GM21381 (cell line): ENCODE measurements around the gene TNS3.
"Not testable (repeated sequence)": the region's sequence is repeated elsewhere in the genome, so short reads cannot be mapped to it uniquely, and the experiment has no call there.

Experiments used
- ATAC-seq: cut with Tn5 transposase; IDR thresholded peaks from one replicate; pipeline ENCODE4 v1.9.1; 2021; ENCODE audit warnings: mild to moderate bottlenecking, moderate library complexity; ENCODE audit not compliant: unreplicated experiment

The TNS3 gene

GRCh38 chr7:47581804-47582763 lies at the start of gene TNS3:
TSS of gene TNS3 (minus strand) at chr7:47582111. CDS start at chr7:47439636, 142,475 bp downstream.
- no peak for ATAC-seq

DNA sequence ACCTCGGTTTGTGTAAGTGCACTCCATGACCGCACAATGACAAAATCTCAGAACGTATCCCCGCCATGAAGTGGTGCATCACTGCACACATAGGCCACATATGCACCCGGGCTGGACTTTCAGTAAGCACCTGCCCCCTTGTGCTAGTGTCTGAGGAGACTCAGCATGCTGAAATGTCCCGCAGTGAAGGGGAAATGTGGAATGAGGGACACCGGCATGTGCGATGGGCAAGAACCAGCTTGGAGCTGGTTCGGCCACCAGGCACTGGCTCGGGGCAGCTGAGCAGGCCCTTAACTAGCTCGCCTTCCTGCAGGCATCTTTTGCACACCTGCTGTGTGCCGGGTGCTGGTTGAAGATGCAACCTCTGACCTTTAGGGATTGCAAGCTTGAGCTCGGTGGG lies 49.8 kb upstream of the TNS3 start:
- no peak for ATAC-seq

GRCh38 chr7:47627580-47628283 lies 45.8 kb upstream of the TNS3 start:
- ATAC-seq: no peak

DNA sequence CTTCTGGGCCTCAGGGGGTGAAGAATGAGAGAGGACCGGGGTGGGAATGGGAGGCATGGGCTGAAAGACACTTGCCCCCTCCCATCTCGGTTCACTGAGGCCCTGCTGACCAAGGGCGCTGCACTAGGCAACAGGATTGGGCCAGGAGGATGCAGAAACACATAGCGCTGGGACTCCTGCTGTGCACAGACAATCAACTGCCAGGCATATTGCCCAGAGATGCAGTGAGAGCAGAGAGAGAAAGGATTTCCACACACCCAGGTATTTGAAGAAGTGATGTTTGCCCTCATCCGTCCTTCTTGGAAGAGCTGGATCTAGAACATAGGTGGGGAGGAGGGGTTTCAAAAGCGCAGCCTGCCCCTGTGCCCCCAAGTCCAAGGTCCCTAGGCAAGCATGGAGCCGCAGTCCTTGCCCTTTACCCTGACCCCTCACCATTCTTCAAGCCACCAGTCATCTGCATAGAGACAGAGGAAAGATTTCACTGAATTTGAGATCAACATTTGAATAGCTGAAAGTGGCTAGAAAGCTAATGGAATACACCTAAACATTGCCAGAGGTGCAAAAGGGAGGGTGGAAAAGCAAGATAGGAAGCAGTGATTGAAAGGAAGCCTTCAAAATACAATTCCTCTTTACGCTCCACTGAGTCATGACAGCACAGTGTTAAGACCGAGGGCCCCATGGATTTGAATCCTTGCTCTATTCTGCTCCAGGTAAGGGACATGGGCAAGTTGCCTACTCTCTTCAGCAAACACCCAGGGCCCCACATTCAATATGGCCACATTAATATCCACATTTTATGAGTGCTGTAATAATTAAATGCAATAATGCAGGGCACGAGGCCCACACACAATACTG lies 44.2 kb upstream of the TNS3 start:
- no peak for ATAC-seq

DNA sequence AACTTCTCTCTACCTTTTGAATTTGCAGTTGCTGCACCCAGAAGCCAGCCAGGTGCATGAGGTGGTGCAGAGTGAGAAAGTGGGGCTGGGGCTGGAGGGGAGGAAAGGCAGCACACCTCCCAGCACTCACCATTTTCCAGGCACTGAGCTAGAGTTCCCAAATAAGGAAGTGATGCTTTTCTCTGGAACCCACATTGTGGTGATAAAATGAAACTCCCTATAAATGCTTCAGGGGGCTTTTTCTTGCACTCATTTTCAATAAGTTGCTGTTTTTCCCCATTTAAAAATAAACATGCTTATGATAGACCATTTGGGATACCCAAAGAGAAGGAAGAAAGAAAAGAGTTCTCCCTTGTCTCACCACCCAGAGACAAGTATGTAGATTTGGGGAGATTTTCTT lies 42.8 kb upstream of the TNS3 start:
- ATAC-seq: no peak

DNA sequence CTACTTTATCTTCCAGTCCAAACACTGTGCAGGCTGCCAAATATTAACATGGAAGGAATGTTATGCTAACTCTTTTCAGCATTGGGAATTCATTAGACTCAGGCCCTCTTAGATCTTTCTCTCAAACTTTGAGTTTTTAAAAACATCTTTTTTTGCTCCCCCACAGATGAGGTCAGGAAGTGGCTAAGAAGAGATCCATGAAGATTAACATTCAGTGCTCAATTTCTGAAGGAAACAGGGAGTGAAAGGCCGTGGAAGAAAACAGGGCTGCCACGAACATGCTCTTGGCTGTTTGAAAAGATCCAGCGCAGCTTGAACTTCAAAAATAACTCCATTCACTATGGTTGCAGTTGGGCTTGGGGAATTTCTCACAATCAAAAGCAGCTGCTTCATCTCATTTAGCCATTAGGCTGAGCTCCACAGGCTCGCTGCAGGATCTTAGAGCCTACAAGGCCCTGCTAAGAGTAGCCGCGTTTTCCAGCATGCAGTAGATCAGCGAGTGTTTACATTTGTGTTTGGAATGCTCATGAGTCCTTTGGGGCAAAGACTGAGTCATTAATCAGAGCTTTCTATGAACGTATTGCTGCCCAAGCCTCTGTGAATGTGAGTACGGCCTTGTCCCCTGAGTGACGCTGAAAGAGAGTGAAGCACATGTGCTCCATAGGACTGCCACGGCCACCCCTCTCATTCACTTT lies 41.2 kb upstream of the TNS3 start:
- ATAC-seq: no peak

GRCh38 chr7:47622586-47622945 lies 40.7 kb upstream of the TNS3 start:
- no peak for ATAC-seq

DNA sequence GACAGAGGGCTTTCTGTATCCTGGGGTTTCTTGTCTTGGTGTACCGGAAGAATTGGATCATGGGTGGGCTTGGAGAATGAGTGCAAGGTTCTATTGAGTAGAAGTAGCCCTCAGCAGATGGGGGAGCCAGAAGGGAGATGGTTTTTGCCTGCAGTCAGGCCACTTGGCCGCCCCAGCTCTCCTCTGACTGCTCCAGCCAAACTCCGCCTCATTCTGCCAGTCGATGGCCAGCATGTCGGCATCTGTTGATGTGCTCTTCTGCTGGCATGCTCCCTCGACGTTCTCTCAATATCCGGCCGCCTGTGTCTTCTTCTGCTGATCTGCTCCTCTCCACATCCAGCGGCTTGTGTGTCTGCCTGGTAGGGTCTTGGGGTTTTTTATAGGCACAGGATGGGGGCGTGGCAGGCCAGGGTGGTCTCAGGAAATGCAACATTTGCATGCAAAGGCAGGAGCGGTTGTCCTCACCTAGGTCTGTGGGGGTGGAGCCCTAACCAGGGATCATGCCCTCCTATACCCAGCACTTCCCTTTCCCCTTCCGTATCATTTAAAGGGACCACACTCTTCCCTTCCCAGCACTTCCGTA lies 40.2 kb upstream of the TNS3 start:
- no peak for ATAC-seq

DNA sequence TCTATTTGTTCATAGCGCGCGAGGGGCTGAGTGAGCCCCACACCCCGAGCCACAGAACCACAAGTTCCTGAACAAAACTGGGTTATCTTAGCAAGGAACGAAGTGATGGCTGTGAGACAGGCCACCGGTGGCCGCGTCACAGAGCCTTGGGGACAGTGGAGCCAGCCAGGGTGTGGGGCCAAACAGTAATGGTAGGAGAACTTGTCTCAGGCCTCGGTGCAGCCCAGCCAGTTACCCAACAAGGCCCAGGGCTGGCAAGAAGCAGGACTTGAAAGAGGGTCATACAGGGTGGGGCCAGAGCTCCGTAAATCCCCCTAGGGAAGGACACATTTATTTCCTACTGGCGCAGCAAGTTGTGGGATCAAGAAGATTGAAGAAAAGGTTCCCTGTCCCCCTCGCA lies 39.4 kb upstream of the TNS3 start:
- no peak for ATAC-seq

DNA sequence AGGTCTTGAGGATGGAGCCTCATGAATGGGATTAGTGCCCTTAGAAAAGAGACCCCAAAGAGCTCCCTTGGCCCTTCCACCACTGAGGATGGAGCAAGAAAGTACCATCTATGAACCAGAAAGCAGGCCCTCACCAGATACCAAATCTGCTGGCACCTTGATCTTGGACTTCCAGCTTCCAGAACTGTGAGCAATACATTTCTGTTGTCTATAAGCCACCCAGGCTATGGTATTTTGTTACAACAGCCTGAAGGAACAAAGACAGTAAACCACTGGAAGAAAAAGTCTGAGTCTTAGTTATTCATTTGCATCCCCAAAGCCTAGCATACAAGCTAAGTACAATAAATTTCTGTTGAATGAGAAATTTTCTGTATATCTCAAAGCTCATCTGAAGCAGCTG lies 37.9 kb upstream of the TNS3 start:
- ATAC-seq: no peak

DNA sequence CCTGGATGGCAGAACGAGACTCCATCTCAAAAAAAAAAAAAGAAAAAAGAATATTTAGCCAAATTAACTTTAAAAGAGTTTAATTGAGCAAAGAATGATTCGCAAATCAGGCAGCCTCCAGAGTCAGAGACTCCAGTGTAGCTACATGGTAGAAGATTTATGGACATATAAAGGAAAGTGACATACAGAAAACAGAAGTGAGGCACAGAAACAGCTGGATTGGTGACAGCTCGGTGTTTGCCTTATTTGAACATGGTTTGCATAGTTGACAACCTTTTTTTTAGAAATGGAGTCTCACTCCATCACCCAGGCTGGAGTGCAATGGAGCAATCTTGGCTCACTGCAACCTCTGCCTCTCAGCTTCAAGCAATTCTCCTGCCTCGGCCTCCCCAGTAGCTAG lies 35.2 kb upstream of the TNS3 start:
- no peak for ATAC-seq

GRCh38 chr7:47614450-47614849 lies 32.5 kb upstream of the TNS3 start:
- ATAC-seq: no peak

DNA sequence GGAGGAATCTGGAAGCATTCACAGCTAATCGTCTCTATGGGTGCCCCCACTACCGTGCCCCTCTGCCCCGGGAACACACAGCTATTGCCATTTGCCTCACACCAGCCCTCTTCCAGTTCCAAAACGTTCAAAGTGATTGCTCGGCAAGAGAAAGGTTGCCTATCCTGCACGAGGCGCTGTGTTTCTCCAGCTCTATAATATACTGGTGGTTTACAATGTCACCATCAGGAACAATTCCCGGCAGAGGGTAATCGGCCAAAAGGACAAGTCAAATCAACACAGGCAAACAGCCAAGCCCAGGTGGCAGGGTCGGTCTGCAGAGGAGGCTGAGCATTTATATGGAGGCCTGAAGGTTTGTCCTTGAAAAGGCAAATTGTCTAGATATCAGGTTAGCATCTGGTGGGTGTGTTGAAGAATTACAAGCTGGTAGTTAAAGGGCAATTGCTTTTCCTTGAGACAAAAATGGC lies 29.2 kb upstream of the TNS3 start:
- no peak for ATAC-seq

DNA sequence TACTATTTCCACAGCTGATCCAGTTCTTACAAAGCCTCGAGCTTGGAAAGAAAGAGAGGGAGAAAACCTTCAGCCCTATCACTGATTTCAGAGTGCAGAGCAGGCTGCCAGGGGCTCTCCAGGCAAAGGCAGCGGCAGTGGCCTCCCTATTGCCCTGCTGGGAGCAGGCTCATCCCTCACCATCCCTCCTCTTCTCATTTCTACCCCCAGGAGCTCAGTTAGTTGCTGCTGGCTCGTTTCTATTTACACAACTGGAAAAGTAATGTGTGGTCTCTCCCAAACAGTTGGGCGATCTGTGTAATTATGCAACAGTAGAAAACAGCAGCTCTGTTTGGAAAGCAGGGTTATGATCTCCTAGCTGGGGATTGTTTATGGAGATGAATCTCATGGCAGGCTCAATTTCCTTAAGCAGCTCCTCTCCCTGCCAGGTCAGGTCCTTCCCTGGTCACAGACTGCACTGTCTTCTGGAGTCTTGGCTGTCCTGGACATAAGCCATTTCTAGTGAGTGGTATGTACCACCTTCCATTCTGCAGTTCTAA lies 28.7 kb upstream of the TNS3 start:
- no peak for ATAC-seq

DNA sequence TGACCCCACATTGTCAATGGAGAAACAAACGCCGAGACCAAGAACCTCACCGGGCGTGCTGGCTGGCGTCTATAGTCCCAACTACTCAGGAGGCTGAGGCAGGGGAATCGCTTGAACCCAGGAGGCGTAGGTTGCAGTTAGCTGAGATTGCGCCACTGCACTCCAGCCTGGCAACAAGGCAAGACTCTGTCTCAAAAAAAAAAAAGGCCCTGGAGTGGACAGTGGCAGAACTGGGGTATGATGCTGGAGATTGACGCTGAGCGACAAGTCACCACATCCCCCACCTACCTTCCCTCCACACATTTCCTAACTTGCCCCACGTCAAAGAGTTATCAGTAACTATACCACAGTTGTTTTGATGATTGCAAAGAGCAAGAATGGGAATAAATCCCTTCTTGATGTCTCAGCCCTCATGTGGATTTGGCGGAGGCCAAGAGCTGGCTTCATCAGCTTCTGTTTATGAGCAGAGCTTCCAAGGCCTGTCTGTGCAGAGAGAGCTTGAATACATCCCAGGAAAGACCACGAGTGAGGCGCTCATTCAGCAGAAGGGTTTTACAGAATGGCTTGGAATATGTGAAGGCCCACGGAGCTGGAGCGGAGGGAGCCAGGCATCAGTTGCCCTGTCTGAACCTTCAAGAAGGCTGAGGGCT lies 28.0 kb upstream of the TNS3 start:
- ATAC-seq: no peak

- ATAC-seq: not testable (repeated sequence)
Measured at GRCh38 chr7:47606593-47607046, 24.7 kb upstream of the TNS3 start.

DNA sequence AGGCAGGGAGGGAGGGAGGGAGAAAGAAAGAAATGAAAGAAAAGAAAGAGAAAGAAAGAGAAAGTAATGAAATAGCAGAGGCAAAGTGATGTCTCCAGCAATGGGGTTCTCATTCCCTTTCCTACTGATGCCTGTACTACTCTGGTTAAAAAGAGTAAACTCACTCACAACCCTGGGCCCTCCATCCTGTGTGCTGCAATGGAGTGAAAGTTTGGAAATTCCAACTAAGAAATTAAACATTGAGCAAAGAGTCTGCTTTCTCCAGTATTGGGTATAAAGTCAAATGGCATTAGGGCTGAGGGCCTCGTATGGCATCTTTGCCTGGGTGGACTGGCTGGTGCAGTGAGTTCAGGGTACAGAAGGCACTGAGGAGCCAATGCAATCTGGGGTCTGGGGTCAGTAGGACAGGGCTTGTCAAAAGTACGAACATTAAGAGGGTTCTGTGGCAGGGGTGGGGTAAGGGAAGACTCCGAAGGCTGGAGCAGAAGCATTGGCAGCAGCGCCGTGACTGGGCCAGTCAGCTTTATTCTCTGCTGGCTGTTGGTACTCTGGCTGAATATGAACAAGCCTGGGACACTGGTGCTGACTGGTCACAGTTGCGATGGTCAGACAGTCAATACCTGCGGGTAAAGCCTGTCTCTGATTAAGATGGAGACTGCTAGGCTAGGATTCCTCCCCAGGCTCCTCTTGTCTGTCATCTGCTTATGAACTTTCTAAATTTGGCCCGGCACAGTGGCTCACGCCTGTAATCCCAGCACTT lies 24.1 kb upstream of the TNS3 start:
- ATAC-seq: no peak

DNA sequence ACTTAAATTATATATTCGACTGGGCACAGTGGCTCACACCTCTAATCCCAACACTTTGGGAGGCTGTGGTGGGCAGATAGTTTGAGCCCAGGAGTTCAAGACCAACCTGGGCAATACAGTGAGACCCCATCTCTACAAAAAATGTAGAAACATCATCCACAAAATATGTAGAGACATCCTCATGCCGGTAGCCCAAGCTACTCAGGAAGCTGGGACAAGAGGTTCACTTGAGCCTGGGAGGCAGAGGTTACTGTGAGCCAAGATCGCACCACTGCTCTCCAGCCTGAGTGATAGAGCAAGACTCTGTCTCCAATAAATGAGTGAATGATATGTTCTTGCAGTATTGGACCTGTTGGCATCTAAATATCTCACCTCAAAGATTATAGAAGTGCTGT lies 22.6 kb upstream of the TNS3 start:
- ATAC-seq: no peak
